Measurements from ENCODE around the gene CHSY3. TPM values are rescaled to one million over a fixed set of nuclear protein-coding genes. Genes with fewer than 3 reads are reported as not detected.

The CHSY3 gene
- not detected for total RNA-seq
- not detected for polyA plus RNA-seq
- not detected for total RNA-seq

- ChIA-PET CTCF (no interaction called here), POLR2A (no interaction called here)
- DNase-seq: peak in 3 of 9 donors; percentile 6 to 45 (median 12)
- peaks cover 6 to 7% of the 10 kb centered on the region in 2 donors for H3K27me3 ChIP-seq (ENCODE audit: control insufficient read depth in 2 of 2, insufficient read depth in 2 of 2, low read length in 2 of 2)
- peak within 1 kb of the TSS in 1 of 9 donors; percentile 56 for H3K27ac Mint-ChIP-seq
- peaks cover 0 to 6% (median 4%) of the 10 kb centered on the region in 5 donors for H3K36me3 Mint-ChIP-seq
- peaks cover 0 to 5% (median 0%) of the 10 kb centered on the region in 11 donors for H3K9me3 Mint-ChIP-seq
- H3K4me1 Mint-ChIP-seq: peaks cover 13 to 24% (median 20%) of the 10 kb centered on the region in 7 donors
- H3K27ac ChIP-seq (ENCODE audit: low read depth, low read length): no peak within 1 kb of the TSS
- peaks cover 52 to 63% (median 56%) of the 10 kb centered on the region in 5 donors for H3K27me3 Mint-ChIP-seq
- no peaks in the 10 kb centered on the region for H3K4me1 ChIP-seq (ENCODE audit: control insufficient read depth in 2 of 2, insufficient read depth in 2 of 2, low read length in 2 of 2)
- no peaks in the 10 kb centered on the region for H3K9me3 ChIP-seq (ENCODE audit: control insufficient read depth in 2 of 3, low read length in 3 of 3)
- H3K4me3 ChIP-seq (ENCODE audit: low read length): no peak within 1 kb of the TSS
- intact Hi-C loops (cut with micrococcal nuclease): no loop called here
- peak; percentile 67 for ATAC-seq
- H3K4me3 Mint-ChIP-seq: peak within 1 kb of the TSS; percentile 39 to 94 (median 84)
- H3K36me3 ChIP-seq (ENCODE audit: control insufficient read depth in 2 of 3, insufficient read depth in 3 of 3, low read length in 3 of 3): no peaks in the 10 kb centered on the region
Observed at GRCh38 chr5:129904102-129904666, at the start of gene CHSY3. TSS of gene CHSY3 (plus strand) at chr5:129904465.

GRCh38 chr5:129856325-129856724 lies 47.9 kb upstream of the CHSY3 start:
- no peaks in the 10 kb centered on the region for H3K27me3 ChIP-seq (ENCODE audit: control insufficient read depth in 2 of 2, insufficient read depth in 2 of 2, low read length in 2 of 2)
- DNase-seq (no peak), ATAC-seq (no peak)
- Mint-ChIP-seq H3K27ac (no peak overlapping the region), H3K9me3 (no peaks in the 10 kb centered on the region), H3K36me3 (no peaks in the 10 kb centered on the region), H3K27me3 (peaks cover 0 to 21% (median 14%) of the 10 kb centered on the region in 5 donors), H3K4me1 (no peaks in the 10 kb centered on the region), H3K4me3 (no peak overlapping the region)
- H3K4me1 ChIP-seq (ENCODE audit: control insufficient read depth in 2 of 2, insufficient read depth in 2 of 2, low read length in 2 of 2): no peaks in the 10 kb centered on the region
- no peaks in the 10 kb centered on the region for H3K36me3 ChIP-seq (ENCODE audit: control insufficient read depth in 2 of 3, insufficient read depth in 3 of 3, low read length in 3 of 3)
- POLR2A ChIA-PET: no interaction called here
- intact Hi-C loops (cut with micrococcal nuclease): no loop called here
- no peak overlapping the region for H3K27ac ChIP-seq (ENCODE audit: low read depth, low read length)
- CTCF ChIA-PET: interaction anchor here (1.5 kb wide), 1 partner anchor 24 kb away, joined by 3 read pairs; no protein-coding TSS in a partner anchor
- no peak overlapping the region for H3K4me3 ChIP-seq (ENCODE audit: low read length)
- no peaks in the 10 kb centered on the region for H3K9me3 ChIP-seq (ENCODE audit: control insufficient read depth in 2 of 3, low read length in 3 of 3)

GRCh38 chr5:129857116-129857515 lies 47.1 kb upstream of the CHSY3 start:
- Histone ChIP-seq H3K27ac (ENCODE audit: low read depth, low read length) (no peak overlapping the region), H3K36me3 (ENCODE audit: control insufficient read depth in 2 of 3, insufficient read depth in 3 of 3, low read length in 3 of 3) (no peaks in the 10 kb centered on the region), H3K9me3 (ENCODE audit: control insufficient read depth in 2 of 3, low read length in 3 of 3) (no peaks in the 10 kb centered on the region), H3K4me1 (ENCODE audit: control insufficient read depth in 2 of 2, insufficient read depth in 2 of 2, low read length in 2 of 2) (no peaks in the 10 kb centered on the region), H3K27me3 (ENCODE audit: control insufficient read depth in 2 of 2, insufficient read depth in 2 of 2, low read length in 2 of 2) (no peaks in the 10 kb centered on the region), H3K4me3 (ENCODE audit: low read length) (no peak overlapping the region)
- POLR2A ChIA-PET: no interaction called here
- Mint-ChIP-seq H3K36me3 (no peaks in the 10 kb centered on the region), H3K4me1 (no peaks in the 10 kb centered on the region), H3K4me3 (no peak overlapping the region), H3K9me3 (no peaks in the 10 kb centered on the region), H3K27me3 (peaks cover 0 to 21% (median 14%) of the 10 kb centered on the region in 5 donors), H3K27ac (no peak overlapping the region)
- intact Hi-C loops (cut with micrococcal nuclease): no loop called here
- CTCF ChIA-PET: no interaction called here
- ATAC-seq (no peak), DNase-seq (no peak)

- Histone ChIP-seq H3K4me3 (ENCODE audit: low read length) (no peak overlapping the region), H3K27me3 (ENCODE audit: control insufficient read depth in 2 of 2, insufficient read depth in 2 of 2, low read length in 2 of 2) (no peaks in the 10 kb centered on the region), H3K36me3 (ENCODE audit: control insufficient read depth in 2 of 3, insufficient read depth in 3 of 3, low read length in 3 of 3) (no peaks in the 10 kb centered on the region), H3K4me1 (ENCODE audit: control insufficient read depth in 2 of 2, insufficient read depth in 2 of 2, low read length in 2 of 2) (no peaks in the 10 kb centered on the region), H3K27ac (ENCODE audit: low read depth, low read length) (no peak overlapping the region), H3K9me3 (ENCODE audit: control insufficient read depth in 2 of 3, low read length in 3 of 3) (no peaks in the 10 kb centered on the region)
- DNase-seq (no peak), ATAC-seq (no peak)
- H3K36me3 Mint-ChIP-seq: no peaks in the 10 kb centered on the region
- no peaks in the 10 kb centered on the region for H3K4me1 Mint-ChIP-seq
- intact Hi-C loops (cut with micrococcal nuclease): no loop called here
- POLR2A ChIA-PET: no interaction called here
- CTCF ChIA-PET: no interaction called here
- H3K9me3 Mint-ChIP-seq: no peaks in the 10 kb centered on the region
- H3K27me3 Mint-ChIP-seq: peaks cover 0 to 21% (median 9%) of the 10 kb centered on the region in 5 donors
- no peak overlapping the region for H3K4me3 Mint-ChIP-seq
- no peak overlapping the region for H3K27ac Mint-ChIP-seq
Observed at GRCh38 chr5:129858131-129858675, 46.1 kb upstream of the CHSY3 start.

- no peaks in the 10 kb centered on the region for H3K36me3 Mint-ChIP-seq
- peaks cover 0 to 20% (median 0%) of the 10 kb centered on the region in 5 donors for H3K27me3 Mint-ChIP-seq
- H3K9me3 ChIP-seq (ENCODE audit: control insufficient read depth in 2 of 3, low read length in 3 of 3): no peaks in the 10 kb centered on the region
- H3K4me1 Mint-ChIP-seq: no peaks in the 10 kb centered on the region
- ATAC-seq: no peak
- no peak overlapping the region for H3K27ac Mint-ChIP-seq
- no peak overlapping the region for H3K4me3 Mint-ChIP-seq
- no peaks in the 10 kb centered on the region for H3K9me3 Mint-ChIP-seq
- H3K27ac ChIP-seq (ENCODE audit: low read depth, low read length): no peak overlapping the region
- H3K36me3 ChIP-seq (ENCODE audit: control insufficient read depth in 2 of 3, insufficient read depth in 3 of 3, low read length in 3 of 3): no peaks in the 10 kb centered on the region
- H3K4me1 ChIP-seq (ENCODE audit: control insufficient read depth in 2 of 2, insufficient read depth in 2 of 2, low read length in 2 of 2): no peaks in the 10 kb centered on the region
- no peaks in the 10 kb centered on the region for H3K27me3 ChIP-seq (ENCODE audit: control insufficient read depth in 2 of 2, insufficient read depth in 2 of 2, low read length in 2 of 2)
- no peak for DNase-seq
- H3K4me3 ChIP-seq (ENCODE audit: low read length): no peak overlapping the region
- intact Hi-C loops (cut with micrococcal nuclease): no loop called here
- POLR2A ChIA-PET: no interaction called here
- CTCF ChIA-PET: no interaction called here
Observed at GRCh38 chr5:129884322-129884721, 19.9 kb upstream of the CHSY3 start.

- ChIA-PET CTCF (no interaction called here), POLR2A (no interaction called here)
- intact Hi-C loops (cut with micrococcal nuclease): no loop called here
- peaks cover 5 to 8% (median 7%) of the 10 kb centered on the region in 7 donors for H3K4me1 Mint-ChIP-seq
- no peak overlapping the region for H3K4me3 ChIP-seq (ENCODE audit: low read length)
- no peaks in the 10 kb centered on the region for H3K4me1 ChIP-seq (ENCODE audit: control insufficient read depth in 2 of 2, insufficient read depth in 2 of 2, low read length in 2 of 2)
- peaks cover 0 to 3% of the 10 kb centered on the region in 2 donors for H3K27me3 ChIP-seq (ENCODE audit: control insufficient read depth in 2 of 2, insufficient read depth in 2 of 2, low read length in 2 of 2)
- DNase-seq: no peak
- peaks cover 0 to 6% (median 3%) of the 10 kb centered on the region in 5 donors for H3K36me3 Mint-ChIP-seq
- no peak overlapping the region for H3K27ac Mint-ChIP-seq
- peaks cover 0 to 5% (median 0%) of the 10 kb centered on the region in 11 donors for H3K9me3 Mint-ChIP-seq
- H3K27ac ChIP-seq (ENCODE audit: low read depth, low read length): no peak overlapping the region
- peaks cover 27 to 41% (median 34%) of the 10 kb centered on the region in 5 donors for H3K27me3 Mint-ChIP-seq
- no peak for ATAC-seq
- H3K4me3 Mint-ChIP-seq: no peak overlapping the region
- no peaks in the 10 kb centered on the region for H3K36me3 ChIP-seq (ENCODE audit: control insufficient read depth in 2 of 3, insufficient read depth in 3 of 3, low read length in 3 of 3)
- no peaks in the 10 kb centered on the region for H3K9me3 ChIP-seq (ENCODE audit: control insufficient read depth in 2 of 3, low read length in 3 of 3)
Observed at GRCh38 chr5:129899454-129899853, 4.8 kb upstream of the CHSY3 start.

- Mint-ChIP-seq H3K9me3 (peaks cover 0 to 5% (median 0%) of the 10 kb centered on the region in 11 donors), H3K27me3 (peaks cover 46 to 58% (median 54%) of the 10 kb centered on the region in 5 donors), H3K4me3 (no peak overlapping the region), H3K36me3 (peaks cover 0 to 6% (median 4%) of the 10 kb centered on the region in 5 donors), H3K4me1 (peaks cover 13 to 24% (median 20%) of the 10 kb centered on the region in 7 donors), H3K27ac (no peak overlapping the region)
- Histone ChIP-seq H3K4me1 (ENCODE audit: control insufficient read depth in 2 of 2, insufficient read depth in 2 of 2, low read length in 2 of 2) (no peaks in the 10 kb centered on the region), H3K4me3 (ENCODE audit: low read length) (no peak overlapping the region), H3K9me3 (ENCODE audit: control insufficient read depth in 2 of 3, low read length in 3 of 3) (no peaks in the 10 kb centered on the region), H3K27ac (ENCODE audit: low read depth, low read length) (no peak overlapping the region), H3K27me3 (ENCODE audit: control insufficient read depth in 2 of 2, insufficient read depth in 2 of 2, low read length in 2 of 2) (peaks cover 6 to 10% of the 10 kb centered on the region in 2 donors), H3K36me3 (ENCODE audit: control insufficient read depth in 2 of 3, insufficient read depth in 3 of 3, low read length in 3 of 3) (no peaks in the 10 kb centered on the region)
- intact Hi-C loops (cut with micrococcal nuclease): no loop called here
- ChIA-PET POLR2A (no interaction called here), CTCF (no interaction called here)
- DNase-seq (no peak), ATAC-seq (no peak)
Observed at GRCh38 chr5:129902816-129903215, 1.4 kb upstream of the CHSY3 start.

Measured in naive thymus-derived CD4-positive, alpha-beta T cell (primary cell).